Sciatic nerve (tissue), 1 donor: Measurements from ENCODE around the gene HIPK3. TPM values are rescaled to one million over a fixed set of nuclear protein-coding genes. Genes with fewer than 3 reads are reported as not detected.

Source experiments
- total RNA-seq: library from RNA; stranded (reverse); fragmentation: NEBNext Ultra II Directional; extraction: Animal tissue kit (Norgen Biotek cat#: 25700); gene quantifications from one replicate; pipeline ENCODE4 v1.2.1, GENCODE V29; 2021
- donor health status: DM: no; HTN: no; CAD: no.

HIPK3 gene
- total RNA-seq, 1 donor from 2014 or later = 244 TPM

Other genes with a start within 250 kb of the HIPK3 start
- gene DEPDC7, start 241.5 kb upstream of the HIPK3 start, total RNA-seq = 12.3 TPM
- gene TCP11L1, start 217.8 kb upstream of the HIPK3 start, total RNA-seq = 36.5 TPM
- gene CSTF3, start 95.9 kb upstream of the HIPK3 start, total RNA-seq = 28.3 TPM
- 10.6 TPM for gene KIAA1549L, start 118.7 kb downstream of the HIPK3 start, total RNA-seq